ENCODE results near the gene SLC13A2. TPM values are rescaled to one million over a fixed set of nuclear protein-coding genes. Genes with fewer than 3 reads are reported as not detected.

Gene SLC13A2
- total RNA-seq, 4 donors from 2014 or later = not detected

DNA sequence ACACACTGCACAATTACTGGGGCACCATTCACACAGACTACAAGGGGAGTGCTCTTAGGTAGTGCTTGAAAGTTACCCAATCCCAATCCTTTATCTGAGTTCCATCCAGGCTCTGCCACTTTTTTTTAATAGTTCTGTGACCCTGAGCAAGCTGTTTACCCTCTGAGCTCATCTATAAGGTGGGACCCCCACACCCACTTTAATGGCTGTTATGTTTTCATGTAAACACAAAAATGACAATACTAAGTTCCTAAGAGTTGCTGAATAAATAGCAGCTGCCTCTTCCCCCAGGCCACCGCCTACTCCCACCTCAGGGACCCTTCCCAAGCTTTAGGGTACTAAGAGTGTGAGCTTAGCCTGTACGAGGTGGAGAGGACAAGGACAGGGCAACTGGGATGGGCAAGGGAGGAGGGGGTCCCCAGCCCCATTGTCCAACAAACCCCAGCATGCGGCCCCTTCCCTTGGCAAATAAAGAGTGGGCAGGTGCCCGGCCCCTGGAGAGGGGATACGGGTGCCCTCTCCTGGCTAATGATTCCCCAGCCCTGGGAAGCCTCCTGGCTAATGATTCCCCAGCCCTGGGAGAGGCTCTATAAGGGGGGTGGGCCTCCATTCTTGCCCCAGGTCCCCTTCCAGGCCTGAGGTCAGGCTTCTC is 14.6 kb downstream of the SLC13A2 start:
- DNase-seq (ENCODE audit: low spot score) = no peak
- TF ChIP-seq, protein P1, sequence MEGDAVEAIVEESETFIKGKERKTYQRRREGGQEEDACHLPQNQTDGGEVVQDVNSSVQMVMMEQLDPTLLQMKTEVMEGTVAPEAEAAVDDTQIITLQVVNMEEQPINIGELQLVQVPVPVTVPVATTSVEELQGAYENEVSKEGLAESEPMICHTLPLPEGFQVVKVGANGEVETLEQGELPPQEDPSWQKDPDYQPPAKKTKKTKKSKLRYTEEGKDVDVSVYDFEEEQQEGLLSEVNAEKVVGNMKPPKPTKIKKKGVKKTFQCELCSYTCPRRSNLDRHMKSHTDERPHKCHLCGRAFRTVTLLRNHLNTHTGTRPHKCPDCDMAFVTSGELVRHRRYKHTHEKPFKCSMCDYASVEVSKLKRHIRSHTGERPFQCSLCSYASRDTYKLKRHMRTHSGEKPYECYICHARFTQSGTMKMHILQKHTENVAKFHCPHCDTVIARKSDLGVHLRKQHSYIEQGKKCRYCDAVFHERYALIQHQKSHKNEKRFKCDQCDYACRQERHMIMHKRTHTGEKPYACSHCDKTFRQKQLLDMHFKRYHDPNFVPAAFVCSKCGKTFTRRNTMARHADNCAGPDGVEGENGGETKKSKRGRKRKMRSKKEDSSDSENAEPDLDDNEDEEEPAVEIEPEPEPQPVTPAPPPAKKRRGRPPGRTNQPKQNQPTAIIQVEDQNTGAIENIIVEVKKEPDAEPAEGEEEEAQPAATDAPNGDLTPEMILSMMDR (IDR thresholded peaks at IDR 0.05) = no peak

DNA sequence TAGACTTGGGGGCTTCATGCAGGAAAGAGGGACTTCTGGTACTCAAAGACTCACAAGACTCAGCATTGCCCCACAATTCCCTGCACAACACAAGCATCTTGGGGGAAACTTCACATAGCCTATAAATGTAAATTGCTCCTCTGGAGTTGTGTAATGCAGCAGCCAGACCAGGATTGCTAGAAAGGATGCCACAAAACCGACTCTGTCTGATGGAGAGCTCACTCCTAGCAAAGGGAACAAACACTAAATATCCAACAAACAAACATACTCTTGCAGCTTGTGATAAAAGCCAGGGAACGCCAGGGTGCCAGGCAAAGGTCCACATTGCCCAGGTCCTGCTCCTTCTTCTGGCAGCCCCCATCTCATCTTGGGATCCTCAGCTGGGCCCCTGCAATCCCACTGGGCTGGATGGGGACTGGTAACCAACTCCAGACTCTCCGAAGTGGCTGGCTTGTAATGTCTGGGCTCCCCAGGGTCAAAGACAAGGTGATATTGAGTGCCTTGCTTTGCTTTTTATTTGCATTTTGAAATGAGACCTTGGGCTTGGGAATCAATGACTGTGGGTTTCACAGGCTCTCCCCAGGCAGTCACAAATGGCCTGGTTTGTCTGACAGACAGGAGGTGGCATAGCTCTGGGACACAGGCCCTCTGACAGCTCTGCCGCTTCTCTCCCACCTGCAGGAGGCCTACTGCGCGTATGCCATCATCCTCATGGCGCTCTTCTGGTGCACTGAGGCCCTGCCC is 15.3 kb downstream of the SLC13A2 start:
- no peak for ATAC-seq (ENCODE audit: low FRiP score)
- TF ChIP-seq, protein P1 (IDR thresholded peaks at IDR 0.05) = no peak
- DNase-seq (ENCODE audit: low spot score) = no peak

More for the DNA sequence above, 14.6 kb downstream of the SLC13A2 start:
- ATAC-seq (ENCODE audit: low FRiP score) = no peak

DNA sequence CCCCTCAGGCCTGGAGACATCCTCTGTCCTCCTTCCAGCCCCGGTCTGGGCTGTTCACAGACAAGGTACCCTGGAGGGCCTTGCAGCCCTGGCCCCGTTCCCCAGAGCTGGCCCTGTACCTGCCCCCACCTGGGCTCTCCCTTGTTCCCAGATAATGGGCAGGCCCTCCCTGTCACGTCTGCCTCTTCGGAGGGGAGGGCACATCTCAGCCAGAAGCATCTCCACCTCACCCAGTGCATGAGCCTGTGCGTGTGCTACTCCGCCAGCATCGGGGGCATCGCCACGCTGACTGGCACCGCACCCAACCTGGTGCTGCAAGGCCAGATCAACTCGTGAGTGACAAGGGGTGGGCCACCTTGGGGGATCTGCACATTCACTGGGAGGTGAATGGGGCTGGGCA is 17.8 kb downstream of the SLC13A2 start:
- no peak for ATAC-seq (ENCODE audit: low FRiP score)
- TF ChIP-seq, protein P1 (IDR thresholded peaks at IDR 0.05) = no peak
- no peak for DNase-seq (ENCODE audit: low spot score)

DNA sequence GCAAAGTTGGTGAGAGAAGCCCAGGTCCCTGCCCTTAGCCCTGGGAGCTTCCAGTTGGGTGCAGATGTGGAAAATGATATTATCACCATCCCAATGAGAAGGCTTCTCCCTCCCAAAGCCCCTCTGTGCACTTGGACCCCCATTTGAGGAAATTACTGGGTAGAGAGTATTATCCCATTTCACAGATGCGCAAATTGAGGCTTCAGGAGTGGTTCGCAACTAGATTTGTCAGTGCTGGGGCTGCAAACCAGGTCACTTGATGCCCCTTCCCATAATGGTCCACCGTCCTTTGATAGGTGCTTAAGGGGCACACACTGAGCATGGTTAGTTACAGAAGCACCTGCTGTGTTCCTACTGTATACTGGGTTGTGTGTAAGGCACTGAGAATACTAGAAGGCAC is 18.4 kb downstream of the SLC13A2 start:
- TF ChIP-seq, protein P1 (IDR thresholded peaks at IDR 0.05) = no peak
- DNase-seq (ENCODE audit: low spot score) = no peak
- no peak for ATAC-seq (ENCODE audit: low FRiP score)

DNA sequence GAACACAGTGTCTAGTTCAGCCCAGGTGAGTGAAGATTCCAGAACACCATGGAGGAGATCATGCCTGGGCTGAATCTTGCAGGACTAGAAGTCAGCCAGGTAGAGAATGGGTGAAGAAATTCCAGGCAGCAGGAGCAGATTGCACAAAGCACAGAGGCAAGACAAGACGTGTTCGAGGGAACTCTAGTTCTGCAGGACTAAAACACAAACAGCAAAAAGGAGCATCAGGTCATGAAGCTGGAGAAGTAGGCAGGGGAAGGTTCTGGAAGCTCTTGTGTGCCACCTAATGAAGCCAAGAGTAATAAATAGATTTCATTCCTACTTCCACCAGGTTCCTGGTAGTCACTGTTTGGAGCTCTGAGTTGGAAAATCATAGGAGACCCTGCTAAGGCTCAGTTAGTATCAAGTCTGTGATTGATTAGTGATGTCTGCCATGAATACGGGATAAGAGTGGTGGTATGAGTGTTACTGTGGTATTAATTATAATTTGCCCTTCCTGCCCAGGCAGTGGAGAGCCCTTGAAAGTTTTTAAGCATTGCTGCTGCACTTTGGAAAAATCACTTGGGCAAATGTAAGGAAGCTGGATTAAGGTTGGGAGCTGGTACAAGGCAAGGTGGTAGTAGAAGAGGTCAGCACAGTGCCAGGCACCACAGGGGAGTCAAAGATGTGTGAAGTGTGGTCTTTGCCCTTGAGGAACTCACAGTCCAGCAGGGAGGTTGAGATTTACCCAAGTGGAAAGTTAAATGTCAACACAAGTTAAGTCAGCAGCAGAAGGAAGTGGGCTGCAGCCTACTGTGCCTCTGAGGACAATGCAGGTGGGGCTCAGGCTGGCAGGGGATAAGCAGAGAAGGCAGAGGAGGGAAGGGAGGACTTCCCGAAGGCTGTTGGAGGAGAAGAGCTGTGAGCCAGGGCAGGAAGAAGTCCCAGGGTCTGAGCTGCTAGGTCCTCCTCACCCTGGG is 19.2 kb downstream of the SLC13A2 start:
- ATAC-seq (ENCODE audit: low FRiP score) = no peak
- no peak for DNase-seq (ENCODE audit: low spot score)
- TF ChIP-seq, protein P1 (IDR thresholded peaks at IDR 0.05) = no peak

DNA sequence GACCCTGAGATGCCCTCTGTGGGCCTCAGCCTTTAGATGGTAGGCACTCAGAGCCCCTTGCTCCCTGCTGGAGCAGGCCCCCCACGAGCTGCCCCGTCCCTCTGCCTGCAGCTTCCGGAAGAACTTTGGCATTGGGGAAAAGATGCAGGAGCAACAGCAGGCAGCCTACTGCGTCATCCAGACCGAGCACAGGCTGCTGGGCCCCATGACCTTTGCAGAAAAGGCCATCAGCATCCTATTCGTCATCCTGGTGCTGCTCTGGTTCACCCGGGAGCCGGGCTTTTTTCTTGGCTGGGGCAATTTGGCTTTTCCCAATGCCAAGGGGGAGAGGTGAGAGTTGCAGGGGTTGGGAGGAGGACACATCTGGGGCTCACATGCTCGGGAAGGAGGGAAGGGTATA is 20.0 kb downstream of the SLC13A2 start:
- DNase-seq (ENCODE audit: low spot score) (no peak), ATAC-seq (ENCODE audit: low FRiP score) (no peak)
- TF ChIP-seq, protein P1 (IDR thresholded peaks at IDR 0.05) = no peak

Measured in omental fat pad (tissue), 4 donors.